Lower lobe of right lung (tissue), 2 donors: ENCODE data around the gene SRRT. TPM values are rescaled to one million over a fixed set of nuclear protein-coding genes. Genes with fewer than 3 reads are reported as not detected.
A peak's percentile ranks its signal among the peaks of the same experiment; 100 is the strongest.

Experiments
- ATAC-seq, 2 donors: fragments of 200-7000 bp; cut with Tn5 transposase; one replicate each; pipeline ENCODE4 v1.9.1; 2020 to 2022; ENCODE audit warnings: mild to moderate bottlenecking in 2 of 2, moderate library complexity in 2 of 2
- DNase-seq: peaks from one replicate; pipeline ENCODE4 v3.0.0-alpha.2; 2020
- H3K27ac ChIP-seq: fragments of 200-600 bp; one replicate; pipeline ENCODE4 v1.8.0; 2022
- H3K27me3 ChIP-seq: fragments of 200-600 bp; one replicate; pipeline ENCODE4 v1.8.0; 2022; ENCODE audit warnings: low read depth
- H3K36me3 ChIP-seq: fragments of 200-600 bp; one replicate; pipeline ENCODE4 v1.8.0; 2022; ENCODE audit warnings: mild to moderate bottlenecking
- H3K4me1 ChIP-seq: fragments of 200-600 bp; one replicate; pipeline ENCODE4 v1.8.0; 2022
- H3K4me3 ChIP-seq: fragments of 200-600 bp; one replicate; pipeline ENCODE4 v1.8.0; 2022; ENCODE audit warnings: mild to moderate bottlenecking
- H3K9me3 ChIP-seq: fragments of 200-600 bp; one replicate; pipeline ENCODE4 v1.8.0; 2022
- intact Hi-C: fragments of 100-400 bp; cut with DNase I; formaldehyde crosslinking; loops from one replicate; pipeline ENCODE4 v1.11.0; 2022
- total RNA-seq: library from RNA; stranded (reverse); fragmentation: NEBNext Ultra II Directional; extraction: Animal tissue kit (Norgen Biotek cat#: 25700); gene quantifications from one replicate; pipeline ENCODE4 v1.2.1, GENCODE V29; 2021
- TF ChIP-seq, protein P1 (sequence below): fragments of 200-600 bp; IDR thresholded peaks from one replicate; pipeline ENCODE4 v1.8.0; 2022; ENCODE audit warnings: antibody characterized with exemption, mild to moderate bottlenecking
- donor health status: DM: no; HTN: yes; CAD: no; lungs with severe emphysema.

The SRRT gene
- total RNA-seq, 1 donor from 2014 or later: 105 TPM

DNA sequence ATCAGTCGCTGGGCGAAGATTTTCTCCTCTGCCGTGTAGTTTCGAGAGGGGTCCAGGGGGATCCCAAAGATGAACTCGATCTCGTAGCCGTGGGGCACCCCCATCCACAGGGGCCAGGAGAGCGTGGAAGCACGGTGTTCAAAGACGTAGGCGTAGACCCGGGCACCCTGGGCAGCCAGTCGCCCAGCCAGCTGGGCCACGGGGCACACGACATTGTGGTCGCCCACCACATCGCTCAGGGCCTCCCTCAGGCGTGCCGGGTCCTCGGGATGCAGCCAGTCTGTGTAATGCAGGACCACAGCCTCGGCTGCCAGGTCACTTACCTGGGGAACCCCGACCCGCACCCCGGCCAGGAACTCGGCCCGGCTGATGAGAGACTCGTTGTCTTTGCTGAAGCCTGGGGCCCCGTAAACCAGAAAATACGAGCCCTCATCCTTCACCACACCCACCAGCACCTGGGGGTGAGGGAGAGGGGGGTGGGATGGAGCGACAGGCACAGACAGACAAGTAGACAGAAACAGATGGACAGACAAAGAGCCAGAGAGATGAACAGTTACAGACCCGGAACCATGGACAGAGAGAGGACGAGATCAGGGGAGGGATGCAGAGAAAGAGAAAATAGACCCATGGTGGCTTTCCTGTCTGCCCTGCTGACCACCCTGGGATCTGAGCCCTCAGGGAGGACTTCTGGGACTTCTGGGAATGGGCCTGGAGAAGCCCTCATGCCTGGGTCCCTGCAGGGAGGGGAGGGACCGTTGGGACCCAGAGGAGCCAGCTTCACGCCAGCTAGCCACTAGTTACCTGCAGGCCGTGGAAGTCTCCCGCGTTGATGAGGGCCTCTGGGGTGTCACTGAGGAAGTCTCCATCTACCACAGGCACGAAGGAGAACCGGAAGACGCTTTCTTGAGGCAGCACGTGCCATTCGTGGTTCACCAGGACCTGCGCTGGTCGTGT, 17.7 kb downstream of the SRRT start:
- Histone ChIP-seq H3K27me3 (peaks cover 42% of the 10 kb centered on the region), H3K4me1 (peaks cover 51% of the 10 kb centered on the region), H3K4me3 (no peak overlapping the region), H3K27ac (no peak overlapping the region), H3K9me3 (no peaks in the 10 kb centered on the region), H3K36me3 (peaks cover 11% of the 10 kb centered on the region)
- TF ChIP-seq, protein P1, sequence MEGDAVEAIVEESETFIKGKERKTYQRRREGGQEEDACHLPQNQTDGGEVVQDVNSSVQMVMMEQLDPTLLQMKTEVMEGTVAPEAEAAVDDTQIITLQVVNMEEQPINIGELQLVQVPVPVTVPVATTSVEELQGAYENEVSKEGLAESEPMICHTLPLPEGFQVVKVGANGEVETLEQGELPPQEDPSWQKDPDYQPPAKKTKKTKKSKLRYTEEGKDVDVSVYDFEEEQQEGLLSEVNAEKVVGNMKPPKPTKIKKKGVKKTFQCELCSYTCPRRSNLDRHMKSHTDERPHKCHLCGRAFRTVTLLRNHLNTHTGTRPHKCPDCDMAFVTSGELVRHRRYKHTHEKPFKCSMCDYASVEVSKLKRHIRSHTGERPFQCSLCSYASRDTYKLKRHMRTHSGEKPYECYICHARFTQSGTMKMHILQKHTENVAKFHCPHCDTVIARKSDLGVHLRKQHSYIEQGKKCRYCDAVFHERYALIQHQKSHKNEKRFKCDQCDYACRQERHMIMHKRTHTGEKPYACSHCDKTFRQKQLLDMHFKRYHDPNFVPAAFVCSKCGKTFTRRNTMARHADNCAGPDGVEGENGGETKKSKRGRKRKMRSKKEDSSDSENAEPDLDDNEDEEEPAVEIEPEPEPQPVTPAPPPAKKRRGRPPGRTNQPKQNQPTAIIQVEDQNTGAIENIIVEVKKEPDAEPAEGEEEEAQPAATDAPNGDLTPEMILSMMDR: no peak
- intact Hi-C loops: no loop called here
- ATAC-seq (no peak), DNase-seq (no peak)

DNA sequence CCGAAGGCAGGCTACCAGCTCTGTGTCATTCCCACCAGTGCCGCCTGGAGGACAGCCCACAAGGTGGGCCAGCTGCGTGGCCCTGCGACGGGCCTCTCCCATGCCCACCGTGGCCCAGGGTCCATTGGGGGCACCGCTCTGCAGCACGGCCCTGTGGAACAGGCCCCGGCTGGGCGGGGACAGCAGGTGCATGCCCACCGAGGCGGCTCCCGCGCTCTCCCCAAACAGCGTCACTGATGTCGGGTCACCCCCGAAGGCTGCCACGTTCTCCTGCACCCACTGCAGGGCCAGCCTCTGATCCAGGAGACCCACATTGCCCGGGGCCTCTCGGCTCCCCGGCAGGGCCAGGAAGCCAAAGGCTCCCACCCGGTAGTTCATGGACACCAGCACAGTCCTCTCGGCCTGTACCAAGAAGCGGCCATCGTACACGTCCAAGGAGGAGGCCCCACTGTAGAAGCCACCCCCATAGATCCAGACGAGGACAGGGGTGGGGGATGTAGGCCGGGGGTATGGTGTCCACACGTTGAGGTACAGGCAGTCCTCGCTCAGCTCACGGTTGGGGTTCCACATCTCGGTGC, 18.5 kb downstream of the SRRT start:
- Histone ChIP-seq H3K4me3 (no peak overlapping the region), H3K4me1 (peaks cover 43% of the 10 kb centered on the region), H3K36me3 (peaks cover 3% of the 10 kb centered on the region), H3K27ac (no peak overlapping the region), H3K9me3 (no peaks in the 10 kb centered on the region), H3K27me3 (peaks cover 49% of the 10 kb centered on the region)
- ATAC-seq (no peak), DNase-seq (no peak)
- TF ChIP-seq, protein P1: no peak
- intact Hi-C loops: no loop called here

DNA sequence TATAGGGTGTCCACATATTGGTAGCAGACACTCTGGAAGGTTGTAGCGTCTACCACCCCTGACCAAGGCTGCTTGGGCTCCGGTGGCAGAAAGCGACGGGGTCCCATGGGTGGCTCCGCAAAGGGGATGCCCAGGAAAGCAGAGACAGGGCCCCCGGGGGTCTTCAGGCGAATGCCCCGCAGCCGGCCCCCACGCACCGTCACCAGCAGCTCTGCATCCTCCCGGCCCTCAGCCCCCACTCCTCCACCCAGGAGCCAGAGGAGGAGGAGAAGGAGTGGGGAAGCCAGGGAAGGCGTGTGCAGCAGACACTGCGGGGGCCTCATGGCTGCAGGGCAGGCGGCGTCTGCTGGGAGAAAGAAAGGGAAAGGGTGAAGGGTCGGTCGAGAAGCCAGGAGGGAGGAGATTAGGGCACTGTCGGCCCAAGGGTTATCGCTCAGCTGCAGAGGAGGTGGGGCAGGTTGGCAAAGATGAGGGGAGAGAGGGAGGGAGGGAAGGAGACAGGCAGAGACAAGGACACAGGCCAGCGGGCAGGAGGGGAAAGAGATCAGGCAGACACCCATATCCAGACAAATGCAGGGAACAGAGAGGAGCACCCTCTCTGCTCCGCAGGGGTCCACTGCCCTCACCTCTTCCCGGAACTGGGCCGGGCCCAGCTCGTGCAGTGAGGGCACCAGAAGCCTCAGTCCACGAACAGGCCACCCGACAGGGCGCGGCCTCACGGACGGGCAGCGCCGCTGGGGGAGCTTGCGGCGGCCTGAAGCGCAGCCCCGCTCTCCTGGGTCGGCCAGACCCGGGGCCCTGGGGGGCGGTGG, 19.2 kb downstream of the SRRT start:
- intact Hi-C loops: no loop called here
- H3K27me3 ChIP-seq: peaks cover 55% of the 10 kb centered on the region
- no peaks in the 10 kb centered on the region for H3K9me3 ChIP-seq
- peak overlapping the region; percentile 58 for H3K4me3 ChIP-seq
- no peak overlapping the region for H3K27ac ChIP-seq
- peaks cover 36% of the 10 kb centered on the region for H3K4me1 ChIP-seq
- DNase-seq: no peak
- H3K36me3 ChIP-seq: no peaks in the 10 kb centered on the region
- TF ChIP-seq, protein P1: no peak
- no peak for ATAC-seq

DNA sequence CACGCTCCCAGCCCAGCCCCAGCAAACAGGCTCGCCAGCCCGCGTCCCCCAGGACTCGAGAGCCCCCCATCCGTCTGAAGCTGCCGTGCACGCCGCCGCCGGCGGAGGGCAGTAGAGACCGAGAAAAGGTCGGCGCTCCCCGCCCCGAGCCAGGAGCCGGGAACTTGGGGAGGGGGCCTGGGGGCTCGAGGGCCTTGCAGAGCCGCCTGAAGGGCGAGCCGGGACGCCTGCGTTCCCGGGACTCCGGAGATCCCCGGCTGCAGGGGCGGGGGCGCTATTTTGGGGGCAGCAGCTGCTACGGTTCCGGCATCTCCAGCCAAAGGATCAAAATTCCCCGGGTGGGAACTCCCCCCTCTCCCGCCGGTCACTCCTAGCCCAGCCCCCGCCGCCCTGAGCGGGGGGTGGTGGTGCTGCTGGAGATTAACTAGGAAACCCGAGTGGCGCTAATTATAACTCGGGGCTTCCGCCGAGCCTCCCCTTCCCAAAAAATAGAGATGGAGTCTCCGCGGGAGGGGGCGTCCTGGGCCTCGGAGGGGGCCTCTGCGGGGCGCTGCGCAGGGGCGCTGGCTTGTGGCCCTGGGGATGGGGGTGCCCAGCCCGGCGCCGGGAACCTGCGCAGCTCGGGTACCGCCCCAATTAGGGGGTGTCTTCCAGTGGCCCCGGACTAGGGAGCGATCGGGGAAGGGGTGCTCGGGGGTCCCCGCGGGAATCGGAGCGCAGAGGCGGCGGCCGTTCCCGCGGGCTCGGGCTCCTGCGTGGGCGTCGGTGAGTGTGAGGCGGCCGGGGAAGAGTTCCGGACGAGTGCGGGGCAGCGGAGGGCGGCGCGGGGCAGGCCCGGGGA, 20.2 kb downstream of the SRRT start:
- no peaks in the 10 kb centered on the region for H3K36me3 ChIP-seq
- intact Hi-C loops: loop anchor here (5.0 kb wide), 1 partner anchor 162 kb away; no protein-coding TSS in a partner anchor
- no peaks in the 10 kb centered on the region for H3K9me3 ChIP-seq
- DNase-seq (no peak), ATAC-seq (peak; percentile 20 to 34)
- H3K4me3 ChIP-seq: peak overlapping the region; percentile 58
- TF ChIP-seq, protein P1: peak; percentile 80
- peaks cover 63% of the 10 kb centered on the region for H3K27me3 ChIP-seq
- peaks cover 34% of the 10 kb centered on the region for H3K4me1 ChIP-seq
- no peak overlapping the region for H3K27ac ChIP-seq

DNA sequence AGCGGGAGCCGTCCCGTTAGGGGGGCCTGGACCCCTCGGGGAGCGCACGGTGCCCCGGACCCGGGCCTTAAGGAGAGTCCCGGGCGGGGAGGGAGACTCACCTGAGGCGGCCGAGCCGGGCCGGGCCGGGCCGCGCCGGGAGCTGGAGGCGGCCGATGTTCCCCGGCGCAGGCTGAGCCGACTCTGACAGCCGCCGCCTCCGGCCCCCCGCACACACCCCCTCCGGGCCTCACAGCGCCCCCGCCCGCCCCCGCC, 20.7 kb downstream of the SRRT start, which contains the start of gene ACHE:
TSS of gene ACHE (minus strand) at position 188 of the 255 bp plus-strand sequence. CDS start 1,656 bp downstream, outside the sequence.
- intact Hi-C loops: loop anchor here (5.0 kb wide), 1 partner anchor 162 kb away; no protein-coding TSS in a partner anchor
- Histone ChIP-seq H3K36me3 (no peaks in the 10 kb centered on the region), H3K27me3 (peaks cover 67% of the 10 kb centered on the region), H3K9me3 (no peaks in the 10 kb centered on the region), H3K4me1 (peaks cover 30% of the 10 kb centered on the region), H3K4me3 (peak within 1 kb of the TSS; percentile 58), H3K27ac (no peak within 1 kb of the TSS)
- ATAC-seq (peak; percentile 3 to 44), DNase-seq (no peak)
- TF ChIP-seq, protein P1: no peak
